Stimulated activated CD4-positive, alpha-beta T cell treated with anti-CD3 and anti-CD28 coated beads, Interleukin-15, amount 100 ng/mL, for 48 hours (primary cell): ENCODE measurements around the gene RB1.
"Not testable (repeated sequence)": the region's sequence is repeated elsewhere in the genome, so short reads cannot be mapped to it uniquely, and the experiment has no call there.

Experiments used
- DNase-seq, 2 donors: peaks; one replicate each; pipeline ENCODE4 v3.0.0-alpha.2; 2020; ENCODE audit warnings: low read depth in 2 of 2

Gene RB1

DNA sequence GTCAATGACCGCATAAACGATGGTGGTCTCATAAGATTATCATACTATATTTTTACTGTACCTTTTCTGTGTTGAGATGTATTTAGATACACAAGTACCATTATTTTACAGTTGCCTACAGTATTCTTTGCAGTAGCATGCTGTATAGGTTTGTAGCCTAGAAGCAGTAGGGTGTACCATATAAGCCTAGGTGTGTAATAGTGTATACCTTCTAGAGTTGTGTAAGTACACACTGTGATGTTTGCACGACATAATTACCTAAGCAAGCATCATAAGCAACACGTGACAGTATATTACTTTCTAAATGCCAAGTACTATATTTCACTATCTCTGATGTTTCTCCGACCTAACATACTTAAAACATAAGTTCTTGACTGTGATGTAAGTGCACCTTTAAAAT is 106.6 kb downstream of the RB1 start:
- DNase-seq: no peak

- no peak for DNase-seq
Measured at GRCh38 chr13:48411147-48411794, 107.7 kb downstream of the RB1 start.

DNA sequence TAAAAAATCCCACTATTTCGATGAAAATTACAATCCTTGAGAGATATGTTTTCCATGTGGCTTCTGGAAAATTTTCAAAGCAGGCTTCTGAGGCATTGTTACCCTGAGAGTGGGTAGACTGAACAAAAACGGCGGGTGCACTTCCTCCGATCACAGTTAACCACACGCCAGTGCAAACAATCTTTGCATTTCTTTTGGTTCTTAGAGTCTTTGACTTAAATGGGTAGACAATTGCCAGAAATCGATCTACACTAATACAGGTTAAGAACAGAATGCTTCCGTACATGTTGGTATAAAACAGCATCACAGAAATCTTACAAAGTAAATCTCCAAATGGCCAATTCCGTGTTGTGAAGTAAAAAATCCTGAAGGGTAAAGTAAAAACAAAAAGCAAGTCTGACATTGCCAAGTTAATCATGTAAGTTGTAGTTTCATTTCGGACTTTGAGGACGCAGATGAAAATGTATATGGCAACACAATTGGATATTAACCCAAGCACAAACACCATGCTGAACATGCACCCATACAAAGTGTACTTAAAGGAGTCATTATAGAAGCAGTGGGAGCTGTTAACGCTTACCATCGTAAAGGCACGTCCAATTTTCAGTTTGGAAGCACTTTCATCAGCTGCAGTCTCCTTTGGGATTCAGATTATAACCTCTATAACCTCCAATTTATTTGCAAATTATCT is 108.4 kb downstream of the RB1 start:
- DNase-seq: no peak

DNA sequence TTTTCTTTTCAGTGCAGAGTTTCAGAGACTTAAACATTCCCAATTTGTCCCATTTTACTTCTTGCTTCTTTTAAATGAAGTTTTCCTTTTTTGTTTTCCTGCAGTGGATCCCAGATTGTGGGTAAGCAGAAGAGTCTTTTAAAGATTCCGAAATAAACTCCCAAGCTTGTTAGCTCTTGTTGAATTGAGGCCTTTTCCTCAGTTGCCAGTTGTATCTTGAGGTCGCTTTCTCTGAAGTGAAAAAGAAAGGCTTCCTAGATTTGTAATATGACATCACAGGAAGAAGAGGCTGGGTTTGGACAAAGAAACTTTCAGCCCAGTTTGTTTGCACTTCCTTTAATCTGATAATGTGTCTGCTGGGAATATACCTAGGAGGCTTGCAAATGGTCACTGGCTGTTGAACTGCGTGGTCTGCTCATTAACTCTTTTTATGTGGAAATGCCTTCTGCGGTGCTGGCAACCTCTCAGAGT is 109.4 kb downstream of the RB1 start, which contains the start of gene LPAR6:
Gene LPAR6 (minus strand): TSS at position 233 of the 471 bp plus-strand sequence. CDS start 690 bp downstream, outside the sequence.
- no peak for DNase-seq

GRCh38 chr13:48414501-48414900 is 111.0 kb downstream of the RB1 start:
- DNase-seq: no peak

DNA sequence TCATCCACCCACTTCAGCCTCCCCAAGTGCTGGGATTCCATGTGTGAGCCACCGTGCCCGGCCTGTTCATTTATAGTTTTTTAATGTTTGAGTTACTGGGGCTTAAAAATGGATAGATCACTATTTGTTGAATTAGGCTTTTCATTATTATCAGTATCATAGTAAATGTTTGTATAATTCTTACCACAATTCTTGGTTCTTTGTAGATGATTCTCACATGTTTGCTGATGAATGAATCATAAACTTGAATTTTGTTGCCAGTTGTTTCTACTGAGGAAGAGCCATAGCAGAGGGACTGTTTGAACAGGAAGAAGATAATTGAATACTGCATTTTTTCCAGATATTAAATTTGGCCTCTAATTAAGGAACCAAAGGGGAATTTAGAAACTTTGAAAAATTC is 112.0 kb downstream of the RB1 start:
- DNase-seq: no peak

- DNase-seq: not testable (repeated sequence)
Measured at GRCh38 chr13:48422003-48422402, 118.5 kb downstream of the RB1 start.

DNA sequence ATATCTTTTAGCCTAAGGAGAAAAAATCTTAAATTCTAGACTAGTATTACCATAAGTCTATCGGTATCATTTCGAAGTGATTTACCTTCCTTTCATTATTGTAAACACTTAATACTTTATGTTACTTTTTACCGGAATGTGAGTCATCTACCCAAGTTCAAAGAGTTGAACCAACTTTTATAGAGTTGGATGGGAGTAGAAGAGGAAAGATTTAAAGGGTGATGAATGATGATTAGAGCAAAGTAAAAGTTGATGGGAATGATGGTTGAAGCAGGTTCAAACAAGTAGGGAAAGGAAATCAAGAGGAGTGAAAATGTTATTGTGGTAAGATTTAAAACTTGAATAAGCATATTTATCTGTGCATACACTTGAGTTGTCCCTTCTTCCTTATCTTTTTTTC is 120.7 kb downstream of the RB1 start:
- no peak for DNase-seq

DNA sequence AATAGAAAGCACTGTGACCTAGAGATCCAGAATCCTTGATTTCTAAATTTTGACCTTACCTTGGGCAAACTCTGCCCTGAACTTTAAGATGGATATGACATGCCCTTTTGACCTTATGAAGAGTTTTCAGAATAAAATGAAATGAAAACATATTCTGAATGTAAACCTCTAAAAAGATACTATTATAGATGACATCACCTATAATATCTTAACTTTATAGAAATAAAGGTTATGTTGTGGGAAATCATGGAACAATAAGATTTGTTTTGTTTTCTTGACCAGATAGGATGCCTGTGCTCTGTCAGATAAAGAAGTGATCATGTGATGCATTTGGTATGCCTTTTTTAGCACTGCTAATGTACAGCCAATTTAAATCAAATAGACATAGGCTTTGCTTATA is 122.5 kb downstream of the RB1 start:
- no peak for DNase-seq

DNA sequence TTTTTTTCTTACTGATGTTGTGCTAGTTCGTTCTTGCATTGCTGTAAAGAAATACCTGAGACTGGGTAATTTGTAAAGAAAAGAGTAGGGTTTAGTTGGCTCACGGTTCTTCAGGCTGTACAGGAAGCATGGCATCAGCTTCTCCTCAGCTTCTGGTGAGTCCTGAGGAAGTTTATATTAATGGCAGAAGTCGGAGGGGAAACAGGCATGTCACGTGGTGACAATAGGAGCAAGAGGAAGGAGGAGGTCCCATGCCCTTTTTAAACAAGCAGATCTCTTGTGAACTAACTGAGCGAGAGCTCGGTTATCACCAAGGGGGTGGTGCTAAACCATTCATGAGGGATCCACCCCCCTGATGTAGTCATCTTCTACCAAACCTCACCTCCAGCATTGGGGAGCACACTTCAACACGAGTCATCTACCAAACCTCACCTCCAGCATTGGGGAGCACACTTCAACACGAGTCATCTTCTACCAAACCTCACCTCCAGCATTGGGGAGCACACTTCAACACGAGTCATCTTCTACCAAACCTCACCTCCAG is 123.3 kb downstream of the RB1 start:
- DNase-seq: not testable (repeated sequence)

DNA sequence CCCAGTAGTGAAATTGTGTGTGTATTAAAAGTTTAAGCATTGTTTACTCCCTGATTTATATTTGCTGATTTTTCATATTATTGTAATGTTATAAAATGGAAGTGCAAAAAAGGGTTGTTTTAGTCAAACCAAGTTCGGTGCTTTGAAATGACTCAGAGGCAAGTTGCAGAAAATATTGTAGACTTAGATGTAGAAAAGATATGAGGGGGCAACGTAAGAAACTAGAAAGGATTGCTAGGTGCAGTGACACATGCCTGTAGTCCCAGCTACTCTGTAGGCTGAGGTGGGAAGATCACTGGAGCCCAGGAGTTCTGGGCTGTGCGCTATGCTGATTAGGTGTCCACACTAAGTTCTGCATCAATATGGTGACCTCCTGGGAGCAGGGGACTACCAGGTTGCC is 125.5 kb downstream of the RB1 start:
- no peak for DNase-seq

GRCh38 chr13:48429886-48430285 is 126.3 kb downstream of the RB1 start:
- no peak for DNase-seq

DNA sequence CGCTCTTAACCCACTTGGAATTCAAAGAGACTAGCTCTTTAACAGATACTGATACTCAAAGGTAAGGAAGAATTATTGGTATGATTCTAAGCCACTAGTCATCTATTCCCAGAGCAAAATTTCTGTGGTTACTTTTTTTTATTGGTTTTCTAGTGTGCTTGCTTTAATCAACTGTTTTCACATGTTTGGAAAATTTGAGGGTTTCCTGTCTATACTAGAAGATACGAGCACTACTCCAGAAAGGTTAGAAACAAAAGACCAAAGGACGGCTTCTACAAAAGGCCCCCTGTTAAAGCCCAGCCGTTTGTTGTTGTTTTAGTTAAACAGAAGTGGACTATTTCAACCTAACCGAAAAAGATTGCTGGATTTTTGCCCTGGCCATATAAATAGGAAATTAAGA is 127.9 kb downstream of the RB1 start:
- no peak for DNase-seq

- DNase-seq: no peak
Measured at GRCh38 chr13:48431987-48432615, 128.6 kb downstream of the RB1 start.

- DNase-seq: no peak
Measured at GRCh38 chr13:48434200-48434599, 130.6 kb downstream of the RB1 start.

GRCh38 chr13:48436661-48437288 is 133.2 kb downstream of the RB1 start:
- DNase-seq: no peak

GRCh38 chr13:48437371-48437770 is 133.8 kb downstream of the RB1 start:
- no peak for DNase-seq

DNA sequence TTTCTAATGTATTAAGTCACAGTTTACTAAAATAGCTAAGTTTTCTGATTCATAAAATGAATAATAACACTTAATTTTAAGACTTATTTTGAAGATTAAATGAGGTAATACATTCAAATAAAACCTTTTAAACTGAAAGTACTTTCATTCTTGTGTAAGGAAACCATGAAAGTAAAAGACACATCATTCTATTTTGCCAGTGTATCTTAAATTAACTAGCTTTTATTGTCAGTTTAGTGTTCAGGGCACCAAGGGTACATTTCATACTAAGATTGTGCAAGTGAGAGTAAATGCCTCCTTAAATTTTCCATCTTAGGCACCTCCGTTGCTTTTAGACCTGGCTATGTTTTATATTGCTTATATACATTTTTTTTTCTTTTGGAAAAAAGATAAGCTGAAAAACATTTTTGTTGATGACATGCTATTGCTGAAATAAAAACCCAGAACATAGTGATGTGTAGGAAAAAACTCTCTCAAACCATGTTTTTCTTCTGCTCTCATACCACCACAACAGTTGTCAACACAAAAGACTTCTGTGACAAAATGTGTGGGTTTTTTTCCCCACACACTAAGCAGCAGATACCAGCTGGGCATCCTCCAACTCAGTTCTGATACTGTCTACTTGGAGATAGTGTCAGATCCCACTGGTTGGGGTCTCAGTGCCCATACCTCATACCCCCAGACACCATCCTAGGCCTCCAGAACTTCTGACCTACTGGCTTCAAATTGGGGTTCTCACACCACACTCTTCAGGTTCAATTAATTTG is 140.1 kb downstream of the RB1 start:
- DNase-seq: no peak

DNA sequence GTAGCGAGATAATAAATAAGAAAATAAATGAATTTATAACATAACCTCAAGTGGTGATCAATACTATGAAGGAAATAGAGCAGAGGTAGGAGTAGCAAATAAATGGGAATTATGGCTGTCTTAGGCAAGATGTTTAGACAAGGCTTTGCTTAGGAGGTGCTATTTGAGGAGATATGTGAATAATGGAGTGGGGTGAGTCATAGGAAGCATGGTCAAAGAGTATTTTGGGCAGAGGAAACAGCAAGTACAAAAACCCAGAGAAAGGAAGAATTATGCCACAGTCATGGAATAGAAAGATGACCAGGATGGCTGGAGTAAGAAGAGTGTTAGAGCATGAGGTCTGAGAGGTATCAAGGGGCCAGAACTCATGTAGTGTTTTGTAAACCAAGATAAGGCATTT is 142.9 kb downstream of the RB1 start:
- no peak for DNase-seq

GRCh38 chr13:48448285-48448958 is 144.9 kb downstream of the RB1 start:
- DNase-seq: no peak
